Gastrocnemius medialis (tissue), 4 donors: ENCODE data around the gene PROS1.

ENCODE experiments used
- CTCF ChIP-seq, 5 experiments: fragments of 450-650 bp in 3 of 5; fragments of 200-600 bp in 2 of 5; sonication (generic) in 2 of 5; IDR thresholded peaks in 4 of 5; conservative IDR thresholded peaks in 1 of 5; 1 replicate in 4 of 5; 2 replicates in 1 of 5; pipeline ENCODE4 v1.5.1; 2016 to 2019; ENCODE audit warnings: antibody characterized with exemption in 5 of 5, mild to moderate bottlenecking in 3 of 5, moderate library complexity in 3 of 5
- POLR2A ChIP-seq, 2 donors: fragments of 450-650 bp; IDR thresholded peaks; one replicate each; pipeline ENCODE4 v1.6.1; 2017; ENCODE audit warnings: antibody characterized with exemption in 2 of 2, mild to moderate bottlenecking in 2 of 2, moderate library complexity in 2 of 2

GRCh38 chr3:94009608-94010007, 35.9 kb upstream of the PROS1 start:
- TF ChIP-seq CTCF (IDR thresholded peaks at IDR 0.05 in 4 of 5, conservative IDR thresholded peaks at IDR 0.05 in 1 of 5), result no peak
- TF ChIP-seq POLR2A (IDR thresholded peaks at IDR 0.05), result no peak
